Muscle of back (tissue), 10 donors: ENCODE measurements around the gene LSG1. TPM values are rescaled to one million over a fixed set of nuclear protein-coding genes. Genes with fewer than 3 reads are reported as not detected.

Experiments
- polyA plus RNA-seq, 10 donors: library from polyadenylated mRNA; unstranded; fragments of 120-200 nt; gene quantifications; one replicate each; pipeline ENCODE4 v1.2.1, GENCODE V29; 2013; ENCODE audit not compliant: insufficient read length in 10 of 10

The LSG1 gene
- polyA plus RNA-seq, 10 donors, result 19.7 to 35.1 (median 24.8) TPM

Other genes starting within 250 kb of the LSG1 start
- 10 to 100 TPM; 20.6 to 35.8 (median 28.6) TPM for gene ATP13A3, start 185.2 kb downstream of the LSG1 start, polyA plus RNA-seq
- 10 to 100 TPM; 16.4 to 32.4 (median 21.4) TPM for gene TMEM44, start 38.8 kb downstream of the LSG1 start, polyA plus RNA-seq
- gene FAM43A, start 13.7 kb upstream of the LSG1 start, polyA plus RNA-seq, result 10 to 100 TPM; 11.9 to 22.9 (median 19.4) TPM